ENCODE results near the gene DCUN1D4.

DNA sequence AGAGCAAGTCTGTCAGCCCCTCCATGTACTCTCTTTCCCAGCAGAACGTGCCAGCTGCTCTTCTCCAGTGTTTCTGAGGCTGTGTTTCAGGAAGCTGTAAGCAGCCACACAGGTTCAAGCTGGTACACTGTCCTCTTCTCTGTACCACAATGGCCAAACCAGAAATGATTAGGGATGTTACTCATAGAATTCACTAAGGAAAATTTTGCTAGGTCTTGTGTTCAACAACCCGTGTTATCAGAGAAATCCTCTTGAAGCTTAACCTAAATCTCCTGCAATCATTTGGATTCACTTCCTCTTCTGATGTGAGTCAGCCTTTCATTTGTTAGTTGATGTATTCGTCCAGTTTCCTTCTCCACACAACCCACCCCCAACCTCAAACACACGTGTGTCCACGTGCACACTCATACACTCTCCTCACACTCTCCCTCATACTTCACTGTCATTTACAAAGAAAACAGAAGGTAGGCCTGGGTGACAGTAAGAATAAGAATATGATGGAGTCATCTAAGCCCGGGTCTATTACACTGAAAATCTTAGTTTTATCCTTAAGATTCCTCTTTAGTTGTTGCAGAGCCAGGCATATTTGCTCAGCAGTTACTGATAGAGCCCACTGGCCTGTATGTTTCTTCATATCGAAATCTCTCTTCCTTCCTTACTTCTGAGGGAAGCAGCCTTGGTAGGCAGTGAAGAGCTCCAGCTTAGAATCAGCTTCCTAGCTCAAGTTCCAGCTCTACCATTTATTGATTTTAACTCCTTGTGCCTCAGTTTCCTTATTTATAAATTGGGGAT, 63.4 kb downstream of the DCUN1D4 start:
- TF ChIP-seq TCF12 (IDR thresholded peaks at IDR 0.05; ENCODE audit: low read depth) = no peak
- TF ChIP-seq ZBTB7A (IDR thresholded peaks at IDR 0.05; ENCODE audit: low read depth) = no peak
- TF ChIP-seq EP300 (IDR thresholded peaks at IDR 0.05; ENCODE audit: borderline replicate concordance) = no peak
- no peak for TF ChIP-seq RAD21 (IDR thresholded peaks at IDR 0.05; ENCODE audit: low read depth)
- no peak for TF ChIP-seq CEBPB (IDR thresholded peaks at IDR 0.05)
- TF ChIP-seq EGR1 (IDR thresholded peaks at IDR 0.05) = no peak
- no peak for TF ChIP-seq CREB1 (IDR thresholded peaks at IDR 0.05; ENCODE audit: low read depth)
- TF ChIP-seq, protein P1, sequence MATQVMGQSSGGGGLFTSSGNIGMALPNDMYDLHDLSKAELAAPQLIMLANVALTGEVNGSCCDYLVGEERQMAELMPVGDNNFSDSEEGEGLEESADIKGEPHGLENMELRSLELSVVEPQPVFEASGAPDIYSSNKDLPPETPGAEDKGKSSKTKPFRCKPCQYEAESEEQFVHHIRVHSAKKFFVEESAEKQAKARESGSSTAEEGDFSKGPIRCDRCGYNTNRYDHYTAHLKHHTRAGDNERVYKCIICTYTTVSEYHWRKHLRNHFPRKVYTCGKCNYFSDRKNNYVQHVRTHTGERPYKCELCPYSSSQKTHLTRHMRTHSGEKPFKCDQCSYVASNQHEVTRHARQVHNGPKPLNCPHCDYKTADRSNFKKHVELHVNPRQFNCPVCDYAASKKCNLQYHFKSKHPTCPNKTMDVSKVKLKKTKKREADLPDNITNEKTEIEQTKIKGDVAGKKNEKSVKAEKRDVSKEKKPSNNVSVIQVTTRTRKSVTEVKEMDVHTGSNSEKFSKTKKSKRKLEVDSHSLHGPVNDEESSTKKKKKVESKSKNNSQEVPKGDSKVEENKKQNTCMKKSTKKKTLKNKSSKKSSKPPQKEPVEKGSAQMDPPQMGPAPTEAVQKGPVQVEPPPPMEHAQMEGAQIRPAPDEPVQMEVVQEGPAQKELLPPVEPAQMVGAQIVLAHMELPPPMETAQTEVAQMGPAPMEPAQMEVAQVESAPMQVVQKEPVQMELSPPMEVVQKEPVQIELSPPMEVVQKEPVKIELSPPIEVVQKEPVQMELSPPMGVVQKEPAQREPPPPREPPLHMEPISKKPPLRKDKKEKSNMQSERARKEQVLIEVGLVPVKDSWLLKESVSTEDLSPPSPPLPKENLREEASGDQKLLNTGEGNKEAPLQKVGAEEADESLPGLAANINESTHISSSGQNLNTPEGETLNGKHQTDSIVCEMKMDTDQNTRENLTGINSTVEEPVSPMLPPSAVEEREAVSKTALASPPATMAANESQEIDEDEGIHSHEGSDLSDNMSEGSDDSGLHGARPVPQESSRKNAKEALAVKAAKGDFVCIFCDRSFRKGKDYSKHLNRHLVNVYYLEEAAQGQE (IDR thresholded peaks at IDR 0.05; ENCODE audit: low read depth) = no peak
- TF ChIP-seq TAF1 (IDR thresholded peaks at IDR 0.05; ENCODE audit: low read depth) = no peak
- TF ChIP-seq YY1 (IDR thresholded peaks at IDR 0.05; ENCODE audit: low read depth) = no peak
- TF ChIP-seq, protein P2, sequence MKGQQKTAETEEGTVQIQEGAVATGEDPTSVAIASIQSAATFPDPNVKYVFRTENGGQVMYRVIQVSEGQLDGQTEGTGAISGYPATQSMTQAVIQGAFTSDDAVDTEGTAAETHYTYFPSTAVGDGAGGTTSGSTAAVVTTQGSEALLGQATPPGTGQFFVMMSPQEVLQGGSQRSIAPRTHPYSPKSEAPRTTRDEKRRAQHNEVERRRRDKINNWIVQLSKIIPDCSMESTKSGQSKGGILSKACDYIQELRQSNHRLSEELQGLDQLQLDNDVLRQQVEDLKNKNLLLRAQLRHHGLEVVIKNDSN (IDR thresholded peaks at IDR 0.05) = no peak
- TF ChIP-seq, protein P3, sequence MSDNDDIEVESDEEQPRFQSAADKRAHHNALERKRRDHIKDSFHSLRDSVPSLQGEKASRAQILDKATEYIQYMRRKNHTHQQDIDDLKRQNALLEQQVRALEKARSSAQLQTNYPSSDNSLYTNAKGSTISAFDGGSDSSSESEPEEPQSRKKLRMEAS (IDR thresholded peaks at IDR 0.05) = no peak

All from Ishikawa (cell line).